ENCODE results near the gene TRIM26. TPM values are rescaled to one million over a fixed set of nuclear protein-coding genes. Genes with fewer than 3 reads are reported as not detected.

The TRIM26 gene
- total and polyA plus RNA-seq, 2 experiments from 2014 or later = 11.0 to 38.0 TPM

- H3K27ac Mint-ChIP-seq = no peak overlapping the region
- Histone ChIP-seq H3K36me3 (ENCODE audit: insufficient read depth) (no peaks in the 10 kb centered on the region), H3K27ac (ENCODE audit: low read depth) (no peak overlapping the region), H3K4me2 (no peak overlapping the region), H3K79me2 (replicated peaks; ENCODE audit: insufficient read depth) (no peaks in the 10 kb centered on the region), H3K4me3 (no peak overlapping the region), H3F3A (replicated peaks; ENCODE audit: low read depth) (no peaks in the 10 kb centered on the region), H3K9me2 (ENCODE audit: insufficient read depth) (no peaks in the 10 kb centered on the region), H4K20me1 (replicated peaks; ENCODE audit: insufficient read depth) (no peaks in the 10 kb centered on the region), H3K27me3 (ENCODE audit: insufficient read depth) (0 out of 2 replicates have a peak, but pooled peaks cover 11% of the 10 kb centered on the region), H3K4me1 (ENCODE audit: insufficient read depth) (no peaks in the 10 kb centered on the region), H2AFZ (no peak overlapping the region)
- DNase-seq (ENCODE audit: low spot score) (no peak), ATAC-seq (no peak)
- H3K4me3 Mint-ChIP-seq = no peak overlapping the region
- peaks cover 8% of the 10 kb centered on the region for H3K27me3 Mint-ChIP-seq (ENCODE audit: insufficient read depth, low read depth, poor library complexity)
- TF ChIP-seq ZNF462 (CRISPR knock-in tag; IDR thresholded peaks at IDR 0.05) = no peak
- TF ChIP-seq ZNF114 (CRISPR knock-in tag; IDR thresholded peaks at IDR 0.05) = no peak
- TF ChIP-seq ETS1 (IDR thresholded peaks at IDR 0.05) = no peak
- TF ChIP-seq CREB1 (CRISPR knock-in tag; IDR thresholded peaks at IDR 0.05; ENCODE audit: low read depth) = no peak
- TF ChIP-seq POLR2AphosphoS5 (IDR thresholded peaks at IDR 0.05; ENCODE audit: low read depth) = no peak
- TF ChIP-seq NANOG (IDR thresholded peaks at IDR 0.05; ENCODE audit: borderline replicate concordance) = no peak
- no peak for TF ChIP-seq EZH2 (IDR thresholded peaks at IDR 0.05; ENCODE audit: low read depth, unreplicated experiment)
- TF ChIP-seq REST (IDR thresholded peaks at IDR 0.05; ENCODE audit: unreplicated experiment) = no peak
- no peak for TF ChIP-seq JUNB (IDR thresholded peaks at IDR 0.05; ENCODE audit: unreplicated experiment)
- no peak for TF ChIP-seq EZH2phosphoT487 (IDR thresholded peaks at IDR 0.05; ENCODE audit: unreplicated experiment)
- TF ChIP-seq CTCF (conservative IDR thresholded peaks at IDR 0.05; ENCODE audit: low read depth in 2 of 2) = no peak
- no peak for TF ChIP-seq ZNF331 (CRISPR knock-in tag; IDR thresholded peaks at IDR 0.05; ENCODE audit: low read depth)
- TF ChIP-seq STAT1 (IDR thresholded peaks at IDR 0.05; ENCODE audit: unreplicated experiment) = no peak
- no peaks in the 10 kb centered on the region for H3K36me3 Mint-ChIP-seq (ENCODE audit: low read depth)
- H3K9me3 Mint-ChIP-seq = no peaks in the 10 kb centered on the region
- H3K4me1 Mint-ChIP-seq = no peaks in the 10 kb centered on the region
These were observed 55.6 kb downstream of the TRIM26 start for GRCh38 chr6:30157581-30157980.

Measured in GM23338 (cell line).